Activated CD4-positive, alpha-beta T cell treated with anti-CD3 and anti-CD28 coated beads, Interleukin-2, amount 50 U/mL, for 48 hours (primary cell): ENCODE results near the gene MTM1.

Experiments used
- DNase-seq, 2 experiments: peaks; one replicate each; pipeline ENCODE4 v3.0.0-alpha.2; 2020

Gene MTM1

GRCh38 chrX:150568320-150569154 lies at the start of gene MTM1:
Gene MTM1 (plus strand): TSS chrX:150568621. CDS start chrX:150592615, 23,994 bp downstream.
- DNase-seq = peak; percentile 88 to 90

DNA sequence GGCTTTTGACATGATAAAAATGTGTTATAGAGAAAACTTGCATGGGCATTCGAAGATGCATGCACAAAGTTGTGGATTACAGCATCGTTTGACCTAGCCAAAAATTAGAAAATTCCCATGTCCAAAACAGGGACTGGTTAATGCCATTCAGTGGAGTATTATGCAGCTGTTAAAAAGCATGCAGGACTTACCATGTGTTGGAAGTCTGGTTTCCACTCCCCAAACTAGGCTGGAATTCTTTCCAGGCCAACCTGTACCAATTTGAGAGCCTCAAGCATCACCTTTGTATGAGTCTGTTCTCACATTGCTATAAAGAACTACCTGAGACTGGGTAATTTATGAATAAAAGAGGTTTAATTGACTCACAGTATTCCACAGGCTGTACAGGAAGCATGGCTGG lies 45.9 kb upstream of the MTM1 start:
- no peak for DNase-seq

- no peak for DNase-seq
Measured at GRCh38 chrX:150525061-150525919, 43.1 kb upstream of the MTM1 start.

GRCh38 chrX:150526692-150527091 lies 41.7 kb upstream of the MTM1 start:
- no peak for DNase-seq

GRCh38 chrX:150527108-150527507 lies 41.3 kb upstream of the MTM1 start:
- DNase-seq = no peak

DNA sequence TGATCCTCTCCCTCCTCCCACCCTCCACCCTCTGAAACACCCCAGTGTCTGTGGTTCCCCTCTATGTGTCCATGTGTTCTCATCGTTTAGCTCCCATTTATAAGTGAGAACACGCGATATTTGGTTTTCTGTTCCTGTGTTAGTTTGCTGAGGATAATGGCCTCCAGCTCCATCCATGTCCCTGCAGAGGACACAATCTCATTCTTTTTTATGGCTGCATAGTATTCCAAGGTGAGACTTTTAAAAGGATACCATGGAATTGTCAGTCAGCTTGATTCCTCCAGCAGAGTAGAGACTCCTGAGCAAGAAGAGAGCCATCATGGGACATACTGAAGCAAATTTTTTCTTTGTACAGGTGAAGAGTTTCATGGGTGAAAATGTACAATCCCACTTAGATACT lies 38.8 kb upstream of the MTM1 start:
- DNase-seq = no peak

DNA sequence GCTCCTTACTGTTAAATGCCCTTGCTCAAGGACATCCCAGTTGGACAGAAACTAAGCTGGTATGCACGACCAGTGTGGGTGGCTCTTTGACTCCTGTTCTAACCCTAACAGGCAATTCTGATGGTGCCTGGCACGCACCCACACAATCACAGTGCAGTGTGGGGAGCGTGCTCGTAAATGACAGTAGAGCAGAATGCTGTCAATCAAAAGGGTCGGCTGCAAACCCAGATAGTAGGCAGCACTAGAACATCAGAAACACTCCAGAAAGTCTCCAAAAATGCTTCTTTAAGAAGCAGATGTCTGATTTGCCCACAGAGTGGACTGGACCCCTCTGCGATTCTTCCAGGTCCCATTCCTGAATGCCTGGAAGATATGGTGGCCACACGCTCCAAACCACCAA lies 37.6 kb upstream of the MTM1 start:
- DNase-seq = no peak

GRCh38 chrX:150531467-150531866 lies 37.0 kb upstream of the MTM1 start:
- DNase-seq = no peak

GRCh38 chrX:150533863-150534262 lies 34.6 kb upstream of the MTM1 start:
- no peak for DNase-seq

GRCh38 chrX:150536455-150537116 lies 31.8 kb upstream of the MTM1 start:
- DNase-seq = no peak

GRCh38 chrX:150537851-150538250 lies 30.6 kb upstream of the MTM1 start:
- DNase-seq = no peak

DNA sequence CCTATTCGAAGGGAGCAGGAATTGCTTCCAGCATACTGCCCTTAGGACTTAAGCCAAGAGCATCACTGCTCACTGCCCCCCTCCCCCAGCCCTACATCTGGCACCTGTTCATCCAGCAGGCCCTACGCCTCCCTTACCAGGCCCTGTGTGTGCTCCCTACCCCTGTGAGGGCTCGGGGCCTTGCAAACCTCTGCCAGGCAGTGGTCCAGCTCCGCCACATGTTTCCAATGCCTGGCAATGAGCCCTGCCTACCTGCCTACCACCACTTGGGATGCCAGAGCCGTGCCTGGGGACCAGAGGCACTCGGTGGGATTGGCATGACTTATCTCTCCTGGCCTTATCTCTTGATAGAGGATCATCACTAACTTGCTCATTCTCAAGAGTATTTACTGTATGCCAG lies 27.5 kb upstream of the MTM1 start:
- DNase-seq = no peak

DNA sequence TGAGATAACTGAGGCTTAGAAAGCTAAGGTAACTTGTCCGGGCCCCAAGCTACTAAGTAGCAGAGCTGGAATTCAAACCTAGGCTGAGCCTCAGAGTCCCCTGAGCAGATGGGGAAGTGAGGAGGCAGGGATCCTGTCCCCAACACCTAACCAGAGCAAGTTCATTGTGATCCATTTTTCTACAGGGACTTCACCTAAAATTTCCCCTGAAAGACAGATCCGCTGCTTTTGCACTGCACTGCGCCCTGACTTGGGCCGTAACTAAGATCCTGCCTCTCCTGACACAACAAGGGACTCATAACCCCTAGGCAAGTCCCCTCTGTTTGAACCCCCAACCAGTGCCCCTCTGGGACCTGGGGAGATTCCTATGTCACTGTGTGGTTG lies 25.6 kb upstream of the MTM1 start:
- DNase-seq = no peak

- no peak for DNase-seq
Measured at GRCh38 chrX:150543230-150544155, 24.9 kb upstream of the MTM1 start.

GRCh38 chrX:150544222-150544787 lies 24.1 kb upstream of the MTM1 start:
- DNase-seq = peak in 1 of 2 experiments; percentile 11

DNA sequence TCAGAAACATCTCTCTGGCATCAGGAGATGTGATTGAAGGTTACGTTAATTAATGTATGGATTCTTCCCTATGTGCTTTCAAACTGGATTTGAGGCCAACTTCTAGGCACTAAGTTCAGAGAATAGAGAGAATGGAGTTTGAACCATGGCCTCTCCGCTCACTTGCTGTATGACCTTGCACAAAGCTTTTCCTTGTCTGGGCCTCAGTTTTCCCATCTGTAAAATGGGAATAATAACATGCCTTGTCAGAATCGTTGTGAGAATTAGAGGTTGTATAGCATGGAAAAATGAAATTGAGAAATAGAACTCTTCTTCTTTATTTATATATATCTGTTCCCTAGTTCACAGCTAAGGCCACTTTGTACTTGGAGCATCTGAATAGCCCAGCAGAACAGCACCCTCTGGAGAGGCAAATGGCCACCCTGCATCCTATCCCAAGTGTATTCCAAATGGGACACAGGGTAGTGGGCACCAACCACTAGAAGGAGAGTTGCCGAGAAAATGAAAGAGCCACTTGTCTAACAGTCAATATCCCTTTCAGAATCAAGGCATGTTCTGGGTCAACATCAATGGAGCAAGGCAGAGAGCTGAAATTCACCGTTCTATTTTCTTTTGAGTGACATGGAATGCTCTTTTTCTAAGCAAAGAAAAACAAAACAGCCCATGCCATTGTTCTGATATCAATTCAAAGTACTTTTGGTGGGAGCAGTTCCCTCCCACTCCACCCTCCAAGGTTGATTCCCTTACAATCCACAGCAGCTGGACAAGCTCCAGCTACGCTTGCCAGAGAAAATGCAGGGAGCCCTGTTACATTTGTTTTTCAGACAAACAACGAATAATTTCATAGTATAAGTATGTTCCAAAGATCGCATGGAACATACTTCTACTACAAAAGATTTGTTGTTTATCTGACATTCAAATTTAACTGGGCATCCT lies 23.3 kb upstream of the MTM1 start:
- no peak for DNase-seq

DNA sequence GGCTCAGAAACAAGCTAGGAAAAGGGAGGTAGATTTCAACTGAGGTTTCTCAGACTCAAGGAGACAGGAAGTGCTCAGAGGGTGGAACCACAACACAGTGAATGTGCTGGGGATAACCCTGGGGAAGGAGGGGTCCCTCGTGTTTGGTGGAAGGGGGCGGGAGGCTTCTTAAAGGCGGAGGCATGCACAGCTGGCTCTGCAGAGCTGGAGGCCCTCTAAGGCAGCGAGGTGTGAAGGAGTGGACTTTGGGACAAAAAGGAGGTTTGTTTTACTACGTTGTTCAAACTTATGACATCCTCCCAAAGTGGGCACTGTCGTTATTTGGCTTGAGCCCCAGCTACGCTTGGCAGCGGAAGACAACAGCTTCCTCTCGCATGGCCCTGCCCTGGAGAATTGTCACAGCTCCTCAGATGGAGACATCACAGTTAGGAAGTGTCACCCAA lies 21.7 kb upstream of the MTM1 start:
- DNase-seq = peak in 1 of 2 experiments; percentile 20

GRCh38 chrX:150547375-150548115 lies 20.9 kb upstream of the MTM1 start:
- DNase-seq = peak; percentile 21 to 35

DNA sequence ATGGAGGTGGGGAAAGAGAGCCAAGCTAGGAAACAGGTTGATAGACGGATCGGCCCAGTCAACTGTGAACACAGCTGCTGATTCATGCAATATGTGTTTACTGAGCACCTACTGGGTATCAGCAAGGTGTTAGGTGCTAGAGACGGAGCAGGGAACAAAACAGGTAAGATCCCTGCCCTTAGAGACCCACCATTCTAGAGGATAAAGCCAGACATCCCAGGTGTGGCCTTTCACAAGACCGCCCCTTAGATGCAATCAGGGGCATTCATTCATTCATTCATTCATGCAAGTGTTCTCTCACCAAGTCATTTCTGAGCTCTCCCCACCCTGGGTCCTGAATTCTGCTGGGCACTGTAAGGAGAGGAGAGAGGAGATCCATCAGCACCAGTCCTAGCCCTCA lies 20.2 kb upstream of the MTM1 start:
- DNase-seq = no peak

- no peak for DNase-seq
Measured at GRCh38 chrX:150548684-150549083, 19.7 kb upstream of the MTM1 start.
